MM.1S (cell line): ENCODE data around the gene ACBD6.

Experiments
- DNase-seq: peaks from one replicate; pipeline ENCODE4 v3.0.0-alpha.2; 2015
- H2AFZ ChIP-seq: fragments of 300-600 bp; sonication (generic); 2 replicates; pipeline ENCODE4 v1.6.0; 2016; ENCODE audit warnings: antibody characterized with exemption, low read length
- H3F3A ChIP-seq: fragments of 300-600 bp; sonication (generic); 2 replicates; pipeline ENCODE4 v1.6.1; 2016; ENCODE audit warnings: mild to moderate bottlenecking, antibody characterized with exemption, low read length, moderate library complexity, mixed read lengths; ENCODE audit not compliant: insufficient read depth
- H3K27ac ChIP-seq: fragments of 300-600 bp; sonication (generic); 2 replicates; pipeline ENCODE4 v1.5.1; 2016; ENCODE audit warnings: mild to moderate bottlenecking, low read length
- H3K27me3 ChIP-seq: fragments of 300-600 bp; sonication (generic); replicated peaks from 2 replicates; pipeline ENCODE4 v1.6.0; 2016; ENCODE audit warnings: low read length; ENCODE audit not compliant: insufficient read depth
- H3K36me3 ChIP-seq: fragments of 300-600 bp; sonication (generic); replicated peaks from 2 replicates; pipeline ENCODE4 v1.6.1; 2016; ENCODE audit warnings: mild to moderate bottlenecking, low read length, mixed read lengths; ENCODE audit not compliant: insufficient read depth
- H3K4me1 ChIP-seq: fragments of 300-600 bp; sonication (generic); 2 replicates; pipeline ENCODE4 v1.6.1; 2016; ENCODE audit warnings: low read length, mixed read lengths
- H3K4me2 ChIP-seq: fragments of 300-600 bp; sonication (generic); 2 replicates; pipeline ENCODE4 v1.6.0; 2016; ENCODE audit warnings: low read depth, low read length
- H3K4me3 ChIP-seq: fragments of 300-600 bp; sonication (generic); 2 replicates; pipeline ENCODE4 v1.5.1; 2016; ENCODE audit warnings: low read length, mixed read lengths
- H3K79me2 ChIP-seq: fragments of 300-600 bp; sonication (generic); 2 replicates; pipeline ENCODE4 v1.6.1; 2016; ENCODE audit warnings: mixed run types, low read length, mixed read lengths
- H3K9ac ChIP-seq: fragments of 300-600 bp; sonication (generic); 2 replicates; pipeline ENCODE4 v1.6.1; 2016; ENCODE audit warnings: low read length, mixed read lengths
- H3K9me2 ChIP-seq: fragments of 300-600 bp; sonication (generic); replicated peaks from 2 replicates; pipeline ENCODE4 v1.6.1; 2016; ENCODE audit warnings: mild to moderate bottlenecking, low read length, mixed read lengths; ENCODE audit not compliant: insufficient read depth
- H3K9me3 ChIP-seq: fragments of 300-600 bp; sonication (generic); replicated peaks from 2 replicates; pipeline ENCODE4 v1.6.1; 2016; ENCODE audit warnings: mild to moderate bottlenecking, low read length, mixed read lengths; ENCODE audit not compliant: insufficient read depth
- H4K20me1 ChIP-seq: fragments of 300-600 bp; sonication (generic); 2 replicates; pipeline ENCODE4 v1.6.1; 2016; ENCODE audit warnings: mild to moderate bottlenecking, low read length, moderate library complexity, mixed read lengths; ENCODE audit not compliant: insufficient read depth
- EZH2 ChIP-seq: fragments of 300-600 bp; sonication (generic); optimal IDR thresholded peaks from 2 replicates; pipeline ENCODE3; 2017; ENCODE audit warnings: low read depth, mild to moderate bottlenecking, antibody characterized with exemption, low read length, mixed read lengths
- EZH2phosphoT487 ChIP-seq: fragments of 300-600 bp; sonication (generic); IDR thresholded peaks from 2 replicates; pipeline ENCODE4 v1.6.1; 2018; ENCODE audit warnings: antibody characterized with exemption, low read length
- TF ChIP-seq, protein P1 (sequence below): fragments of 300-600 bp; sonication (generic); IDR thresholded peaks from 2 replicates; pipeline ENCODE4 v1.5.1; 2016; ENCODE audit warnings: antibody characterized with exemption, low read length, mixed read lengths

Gene ACBD6

DNA sequence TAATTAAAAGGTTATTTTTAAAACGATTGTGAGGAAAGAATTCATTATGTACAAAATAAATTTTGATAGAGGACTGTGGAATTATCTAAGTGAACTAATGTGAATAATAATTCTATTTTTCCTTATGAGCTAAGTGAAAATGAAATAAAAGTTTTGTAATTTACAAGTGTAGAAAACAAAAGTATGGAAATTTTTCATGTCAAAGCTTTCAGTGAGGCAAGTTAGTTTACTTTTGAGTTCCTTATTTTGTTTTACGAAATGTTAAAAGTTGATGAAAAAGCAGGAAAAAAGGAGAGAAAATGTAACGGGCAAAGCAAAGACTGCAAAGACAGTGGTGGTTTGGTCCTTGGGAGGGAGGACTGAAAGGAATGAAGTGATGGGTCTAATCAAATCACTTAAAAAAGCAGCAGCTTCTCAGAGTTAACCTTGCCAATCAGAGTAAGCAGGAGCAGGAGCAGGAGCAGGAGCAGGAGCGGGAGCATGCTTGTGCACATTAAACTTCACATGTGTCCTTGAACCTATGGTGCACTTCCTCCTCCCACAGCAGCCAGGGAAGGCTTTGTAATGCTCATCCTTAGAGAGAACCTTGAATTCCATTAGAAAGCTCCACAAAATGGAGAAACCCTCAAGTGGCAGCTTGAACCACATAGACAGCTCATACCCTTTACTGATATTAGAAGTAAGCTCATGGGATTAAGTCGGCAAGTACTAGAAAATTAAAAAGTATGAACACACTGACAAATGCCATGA, 139.0 kb downstream of the ACBD6 start:
- H3F3A ChIP-seq, result no peaks in the 10 kb centered on the region
- H3K9me3 ChIP-seq, result no peaks in the 10 kb centered on the region
- no peak overlapping the region for H3K27ac ChIP-seq
- no peaks in the 10 kb centered on the region for H3K79me2 ChIP-seq
- no peak overlapping the region for H3K4me3 ChIP-seq
- no peak overlapping the region for H3K4me2 ChIP-seq
- no peak overlapping the region for H3K9ac ChIP-seq
- no peak for DNase-seq
- no peaks in the 10 kb centered on the region for H3K36me3 ChIP-seq
- H3K9me2 ChIP-seq, result no peaks in the 10 kb centered on the region
- no peaks in the 10 kb centered on the region for H3K27me3 ChIP-seq
- no peak overlapping the region for H2AFZ ChIP-seq
- no peaks in the 10 kb centered on the region for H3K4me1 ChIP-seq
- TF ChIP-seq EZH2, result no peak
- H4K20me1 ChIP-seq, result no peaks in the 10 kb centered on the region

DNA sequence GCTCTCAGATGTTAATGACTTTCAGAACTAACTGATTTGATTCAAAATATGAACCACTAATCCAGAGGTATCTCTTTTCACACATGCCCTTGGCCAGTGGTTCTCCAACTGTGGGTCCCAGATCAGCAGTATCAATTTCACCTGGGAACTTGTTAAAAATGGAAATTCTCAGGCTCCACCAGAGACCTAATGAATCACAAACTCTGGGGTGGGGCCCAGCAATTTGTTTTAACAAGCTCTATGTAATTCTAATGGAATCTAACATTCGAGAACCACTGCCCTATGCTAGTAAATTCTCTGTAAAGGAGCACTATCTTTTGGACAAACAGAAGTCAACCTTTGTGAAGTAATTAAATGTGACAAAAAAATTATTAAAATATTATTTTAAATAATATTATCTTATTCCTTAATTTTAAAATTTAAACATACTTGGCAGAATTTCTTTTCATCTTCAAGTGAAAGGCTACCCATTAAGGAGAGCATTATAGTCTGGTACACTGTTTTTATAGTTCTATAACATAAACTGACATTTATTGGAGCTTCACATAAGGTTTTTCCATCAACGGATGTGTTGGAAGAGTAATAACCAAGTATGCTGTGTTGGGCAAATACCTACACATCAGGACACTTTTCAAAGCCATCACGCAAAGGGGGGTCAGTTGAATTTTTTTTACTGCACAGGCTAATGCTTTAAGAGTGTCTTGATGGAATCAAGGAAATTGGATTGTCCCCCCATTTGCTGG, 141.9 kb downstream of the ACBD6 start:
- no peak for TF ChIP-seq EZH2
- TF ChIP-seq, protein P1, sequence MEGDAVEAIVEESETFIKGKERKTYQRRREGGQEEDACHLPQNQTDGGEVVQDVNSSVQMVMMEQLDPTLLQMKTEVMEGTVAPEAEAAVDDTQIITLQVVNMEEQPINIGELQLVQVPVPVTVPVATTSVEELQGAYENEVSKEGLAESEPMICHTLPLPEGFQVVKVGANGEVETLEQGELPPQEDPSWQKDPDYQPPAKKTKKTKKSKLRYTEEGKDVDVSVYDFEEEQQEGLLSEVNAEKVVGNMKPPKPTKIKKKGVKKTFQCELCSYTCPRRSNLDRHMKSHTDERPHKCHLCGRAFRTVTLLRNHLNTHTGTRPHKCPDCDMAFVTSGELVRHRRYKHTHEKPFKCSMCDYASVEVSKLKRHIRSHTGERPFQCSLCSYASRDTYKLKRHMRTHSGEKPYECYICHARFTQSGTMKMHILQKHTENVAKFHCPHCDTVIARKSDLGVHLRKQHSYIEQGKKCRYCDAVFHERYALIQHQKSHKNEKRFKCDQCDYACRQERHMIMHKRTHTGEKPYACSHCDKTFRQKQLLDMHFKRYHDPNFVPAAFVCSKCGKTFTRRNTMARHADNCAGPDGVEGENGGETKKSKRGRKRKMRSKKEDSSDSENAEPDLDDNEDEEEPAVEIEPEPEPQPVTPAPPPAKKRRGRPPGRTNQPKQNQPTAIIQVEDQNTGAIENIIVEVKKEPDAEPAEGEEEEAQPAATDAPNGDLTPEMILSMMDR, result no peak
- no peak for TF ChIP-seq EZH2phosphoT487
- Histone ChIP-seq H3K4me3 (no peak overlapping the region), H3K9ac (no peak overlapping the region), H3K4me1 (no peaks in the 10 kb centered on the region), H3K9me3 (no peaks in the 10 kb centered on the region), H3K79me2 (no peaks in the 10 kb centered on the region), H3K36me3 (no peaks in the 10 kb centered on the region), H3F3A (no peaks in the 10 kb centered on the region), H2AFZ (no peak overlapping the region), H3K9me2 (no peaks in the 10 kb centered on the region), H3K27ac (no peak overlapping the region), H4K20me1 (no peaks in the 10 kb centered on the region), H3K27me3 (no peaks in the 10 kb centered on the region), H3K4me2 (no peak overlapping the region)
- no peak for DNase-seq

DNA sequence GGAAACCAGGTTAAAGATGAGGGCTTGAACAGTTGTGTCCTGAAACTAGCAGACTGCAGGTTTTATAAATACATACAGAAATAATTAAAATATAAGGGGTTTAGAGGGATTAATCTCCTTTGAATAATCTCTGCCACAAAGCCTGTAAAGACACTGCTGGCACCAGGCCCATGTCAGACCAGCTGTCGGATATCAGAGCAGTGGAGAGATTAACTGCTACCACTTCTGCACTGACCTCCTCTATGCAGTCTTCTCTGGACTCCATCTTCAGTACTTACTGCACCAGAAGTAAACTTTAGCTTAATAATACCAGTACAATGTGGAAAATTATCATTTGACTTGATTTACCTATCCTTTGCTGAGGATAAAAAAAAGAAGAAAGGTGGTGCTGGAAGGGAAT, 143.7 kb downstream of the ACBD6 start:
- TF ChIP-seq EZH2, result no peak
- TF ChIP-seq, protein P1, result no peak

DNA sequence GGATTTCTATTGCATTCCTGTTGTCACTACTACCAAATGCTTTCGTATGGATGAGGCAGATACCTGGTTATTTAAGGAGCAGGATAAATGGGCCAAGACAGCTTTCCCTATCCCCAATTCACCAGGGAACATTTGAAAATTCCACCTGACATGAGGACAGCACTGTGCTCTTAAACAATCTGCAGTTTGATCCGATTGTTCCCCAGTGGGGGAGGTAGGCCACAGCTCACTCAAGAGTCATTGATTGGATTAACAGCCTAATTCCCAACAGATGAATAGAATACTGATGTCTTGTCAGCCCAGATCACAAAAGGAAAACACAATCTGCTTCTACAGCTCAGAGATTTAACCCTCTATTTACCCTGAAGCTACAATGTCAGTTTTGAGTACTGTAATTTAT, 148.4 kb downstream of the ACBD6 start:
- Histone ChIP-seq H3K4me3 (no peak overlapping the region), H2AFZ (no peak overlapping the region), H3K9me3 (no peaks in the 10 kb centered on the region), H3K4me2 (no peak overlapping the region), H3K27ac (no peak overlapping the region), H3K9me2 (no peaks in the 10 kb centered on the region), H3K79me2 (no peaks in the 10 kb centered on the region), H4K20me1 (no peaks in the 10 kb centered on the region), H3K36me3 (no peaks in the 10 kb centered on the region), H3F3A (no peaks in the 10 kb centered on the region), H3K4me1 (no peaks in the 10 kb centered on the region), H3K9ac (no peak overlapping the region), H3K27me3 (no peaks in the 10 kb centered on the region)
- TF ChIP-seq EZH2 (no peak), EZH2phosphoT487 (no peak)
- TF ChIP-seq, protein P1, result no peak
- DNase-seq, result no peak

More for the DNA sequence above, 143.7 kb downstream of the ACBD6 start:
- no peaks in the 10 kb centered on the region for H4K20me1 ChIP-seq
- no peak overlapping the region for H3K27ac ChIP-seq
- H3K9ac ChIP-seq, result no peak overlapping the region
- no peaks in the 10 kb centered on the region for H3K27me3 ChIP-seq
- H3K9me2 ChIP-seq, result no peaks in the 10 kb centered on the region
- H3F3A ChIP-seq, result no peaks in the 10 kb centered on the region
- no peaks in the 10 kb centered on the region for H3K79me2 ChIP-seq
- H3K9me3 ChIP-seq, result no peaks in the 10 kb centered on the region
- no peak for DNase-seq
- H3K4me3 ChIP-seq, result no peak overlapping the region
- H3K36me3 ChIP-seq, result no peaks in the 10 kb centered on the region
- no peaks in the 10 kb centered on the region for H3K4me1 ChIP-seq
- no peak overlapping the region for H3K4me2 ChIP-seq
- no peak overlapping the region for H2AFZ ChIP-seq
